WTC11 (cell line): ENCODE data around the gene LOXL4.

ENCODE experiments used
- ZNF416 ChIP-seq: fragments of 250-450 bp; sonication (Bioruptor Pico); IDR thresholded peaks from 2 replicates; pipeline ENCODE4 v1.9.0; 2021; ENCODE audit warnings: mild to moderate bottlenecking, inconsistent platforms
- ZNF423 ChIP-seq: fragments of 250-450 bp; sonication (Bioruptor Pico); IDR thresholded peaks from 2 replicates; pipeline ENCODE4 v2.1.2; 2022; ENCODE audit warnings: mild to moderate bottlenecking, moderate library complexity
- ZNF671 ChIP-seq: fragments of 250-450 bp; sonication (Bioruptor Pico); IDR thresholded peaks from 2 replicates; pipeline ENCODE4 v1.8.0; 2021; ENCODE audit warnings: mild to moderate bottlenecking
- TF ChIP-seq, protein P1 (sequence below): fragments of 200-600 bp; IDR thresholded peaks from 2 replicates; pipeline ENCODE4 v1.8.0; 2022; ENCODE audit warnings: antibody characterized with exemption
- TF ChIP-seq, protein P2 (sequence below): sonication (generic); formaldehyde crosslinking; IDR thresholded peaks from 2 replicates; pipeline ENCODE4 v1.8.1; 2022; ENCODE audit warnings: low read depth, missing genetic modification reagents, borderline replicate concordance
- TF ChIP-seq, protein P3 (sequence below): sonication (generic); formaldehyde crosslinking; IDR thresholded peaks from 2 replicates; pipeline ENCODE4 v1.8.0; 2023; ENCODE audit warnings: mild to moderate bottlenecking, missing genetic modification reagents

DNA sequence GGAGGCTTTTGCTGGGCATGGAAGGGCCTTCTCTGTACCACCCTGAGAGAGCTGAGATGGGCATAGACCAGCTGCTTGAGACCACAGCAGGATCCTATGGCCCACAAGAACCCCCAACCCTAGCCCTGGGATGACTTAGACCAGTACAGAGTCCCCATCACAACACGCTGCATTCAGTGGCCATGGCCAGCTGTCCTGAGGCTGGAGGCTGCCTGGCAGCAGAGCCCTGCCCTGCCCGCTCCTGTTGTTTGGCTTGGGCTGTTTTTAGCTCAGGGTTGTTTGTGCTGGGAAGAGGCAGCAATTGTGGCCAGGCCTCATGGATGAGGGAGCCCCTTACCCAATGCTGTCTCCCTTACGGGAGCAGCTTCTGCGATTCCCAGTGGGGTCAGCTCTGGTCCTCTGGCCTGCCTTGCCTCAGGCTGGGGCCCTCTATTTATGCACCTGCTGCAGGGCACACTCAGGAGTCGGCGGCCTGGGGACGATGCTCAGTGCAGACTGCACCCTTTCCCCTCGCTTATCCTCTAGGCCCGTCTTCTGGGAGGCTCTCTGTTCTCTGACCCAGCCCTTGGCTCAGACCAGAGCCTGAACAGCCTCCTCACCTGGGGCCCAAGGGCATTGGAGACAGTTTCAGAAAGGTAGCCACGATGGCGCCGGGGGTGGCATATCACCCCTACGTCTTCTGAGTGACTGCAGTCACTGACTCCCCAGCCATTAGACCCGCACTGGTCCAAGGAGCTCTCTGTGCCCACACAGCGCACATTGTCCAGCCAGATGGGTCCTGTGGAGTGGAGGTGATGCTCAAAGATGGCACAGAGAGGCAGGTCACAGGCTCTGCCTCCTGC lies 6.3 kb downstream of the LOXL4 start:
- TF ChIP-seq, protein P1, sequence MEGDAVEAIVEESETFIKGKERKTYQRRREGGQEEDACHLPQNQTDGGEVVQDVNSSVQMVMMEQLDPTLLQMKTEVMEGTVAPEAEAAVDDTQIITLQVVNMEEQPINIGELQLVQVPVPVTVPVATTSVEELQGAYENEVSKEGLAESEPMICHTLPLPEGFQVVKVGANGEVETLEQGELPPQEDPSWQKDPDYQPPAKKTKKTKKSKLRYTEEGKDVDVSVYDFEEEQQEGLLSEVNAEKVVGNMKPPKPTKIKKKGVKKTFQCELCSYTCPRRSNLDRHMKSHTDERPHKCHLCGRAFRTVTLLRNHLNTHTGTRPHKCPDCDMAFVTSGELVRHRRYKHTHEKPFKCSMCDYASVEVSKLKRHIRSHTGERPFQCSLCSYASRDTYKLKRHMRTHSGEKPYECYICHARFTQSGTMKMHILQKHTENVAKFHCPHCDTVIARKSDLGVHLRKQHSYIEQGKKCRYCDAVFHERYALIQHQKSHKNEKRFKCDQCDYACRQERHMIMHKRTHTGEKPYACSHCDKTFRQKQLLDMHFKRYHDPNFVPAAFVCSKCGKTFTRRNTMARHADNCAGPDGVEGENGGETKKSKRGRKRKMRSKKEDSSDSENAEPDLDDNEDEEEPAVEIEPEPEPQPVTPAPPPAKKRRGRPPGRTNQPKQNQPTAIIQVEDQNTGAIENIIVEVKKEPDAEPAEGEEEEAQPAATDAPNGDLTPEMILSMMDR: no peak
- TF ChIP-seq ZNF671 (no peak), ZNF423 (CRISPR knock-in tag) (no peak), ZNF416 (CRISPR knock-in tag) (no peak)
- TF ChIP-seq, protein P2, sequence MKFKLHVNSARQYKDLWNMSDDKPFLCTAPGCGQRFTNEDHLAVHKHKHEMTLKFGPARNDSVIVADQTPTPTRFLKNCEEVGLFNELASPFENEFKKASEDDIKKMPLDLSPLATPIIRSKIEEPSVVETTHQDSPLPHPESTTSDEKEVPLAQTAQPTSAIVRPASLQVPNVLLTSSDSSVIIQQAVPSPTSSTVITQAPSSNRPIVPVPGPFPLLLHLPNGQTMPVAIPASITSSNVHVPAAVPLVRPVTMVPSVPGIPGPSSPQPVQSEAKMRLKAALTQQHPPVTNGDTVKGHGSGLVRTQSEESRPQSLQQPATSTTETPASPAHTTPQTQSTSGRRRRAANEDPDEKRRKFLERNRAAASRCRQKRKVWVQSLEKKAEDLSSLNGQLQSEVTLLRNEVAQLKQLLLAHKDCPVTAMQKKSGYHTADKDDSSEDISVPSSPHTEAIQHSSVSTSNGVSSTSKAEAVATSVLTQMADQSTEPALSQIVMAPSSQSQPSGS (CRISPR knock-in tag): no peak
- TF ChIP-seq, protein P3, sequence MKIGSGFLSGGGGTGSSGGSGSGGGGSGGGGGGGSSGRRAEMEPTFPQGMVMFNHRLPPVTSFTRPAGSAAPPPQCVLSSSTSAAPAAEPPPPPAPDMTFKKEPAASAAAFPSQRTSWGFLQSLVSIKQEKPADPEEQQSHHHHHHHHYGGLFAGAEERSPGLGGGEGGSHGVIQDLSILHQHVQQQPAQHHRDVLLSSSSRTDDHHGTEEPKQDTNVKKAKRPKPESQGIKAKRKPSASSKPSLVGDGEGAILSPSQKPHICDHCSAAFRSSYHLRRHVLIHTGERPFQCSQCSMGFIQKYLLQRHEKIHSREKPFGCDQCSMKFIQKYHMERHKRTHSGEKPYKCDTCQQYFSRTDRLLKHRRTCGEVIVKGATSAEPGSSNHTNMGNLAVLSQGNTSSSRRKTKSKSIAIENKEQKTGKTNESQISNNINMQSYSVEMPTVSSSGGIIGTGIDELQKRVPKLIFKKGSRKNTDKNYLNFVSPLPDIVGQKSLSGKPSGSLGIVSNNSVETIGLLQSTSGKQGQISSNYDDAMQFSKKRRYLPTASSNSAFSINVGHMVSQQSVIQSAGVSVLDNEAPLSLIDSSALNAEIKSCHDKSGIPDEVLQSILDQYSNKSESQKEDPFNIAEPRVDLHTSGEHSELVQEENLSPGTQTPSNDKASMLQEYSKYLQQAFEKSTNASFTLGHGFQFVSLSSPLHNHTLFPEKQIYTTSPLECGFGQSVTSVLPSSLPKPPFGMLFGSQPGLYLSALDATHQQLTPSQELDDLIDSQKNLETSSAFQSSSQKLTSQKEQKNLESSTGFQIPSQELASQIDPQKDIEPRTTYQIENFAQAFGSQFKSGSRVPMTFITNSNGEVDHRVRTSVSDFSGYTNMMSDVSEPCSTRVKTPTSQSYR (CRISPR knock-in tag): no peak
